ENCODE measurements around the gene RENBP.

Gene RENBP

GRCh38 chrX:153885968-153886903, 58.2 kb downstream of the RENBP start, which contains the start of gene L1CAM:
TSS of gene L1CAM (minus strand) at chrX:153886173. CDS start at chrX:153875836, 10,337 bp downstream.
- peak in 2 of 5 experiments; percentile 14 to 36 for DNase-seq
